ENCODE measurements around the gene LRWD1.

DNA sequence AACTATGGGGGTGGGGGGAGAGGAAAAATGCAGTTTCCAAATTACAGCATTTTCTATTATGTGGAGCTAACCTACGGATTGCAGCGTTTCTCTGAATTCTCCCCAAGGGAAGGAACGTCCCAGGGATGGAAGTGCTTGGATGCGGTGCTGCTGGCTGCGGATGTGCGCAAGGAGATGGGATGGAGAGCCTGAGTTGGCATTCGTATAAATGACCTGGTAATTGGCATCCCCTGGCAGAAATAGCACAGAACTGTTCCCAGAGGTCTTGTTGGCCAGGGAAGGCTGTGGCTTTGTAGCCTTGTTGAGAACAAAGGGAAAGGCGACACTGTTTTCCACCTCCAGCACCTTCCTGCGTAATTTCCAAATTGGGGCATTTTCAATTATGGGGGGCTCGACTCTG lies 28.7 kb upstream of the LRWD1 start:
- no peak for TF ChIP-seq EZH2 (IDR thresholded peaks at IDR 0.05; ENCODE audit: borderline replicate concordance, low read depth, low read length, severe bottlenecking)
- TF ChIP-seq, protein P1, sequence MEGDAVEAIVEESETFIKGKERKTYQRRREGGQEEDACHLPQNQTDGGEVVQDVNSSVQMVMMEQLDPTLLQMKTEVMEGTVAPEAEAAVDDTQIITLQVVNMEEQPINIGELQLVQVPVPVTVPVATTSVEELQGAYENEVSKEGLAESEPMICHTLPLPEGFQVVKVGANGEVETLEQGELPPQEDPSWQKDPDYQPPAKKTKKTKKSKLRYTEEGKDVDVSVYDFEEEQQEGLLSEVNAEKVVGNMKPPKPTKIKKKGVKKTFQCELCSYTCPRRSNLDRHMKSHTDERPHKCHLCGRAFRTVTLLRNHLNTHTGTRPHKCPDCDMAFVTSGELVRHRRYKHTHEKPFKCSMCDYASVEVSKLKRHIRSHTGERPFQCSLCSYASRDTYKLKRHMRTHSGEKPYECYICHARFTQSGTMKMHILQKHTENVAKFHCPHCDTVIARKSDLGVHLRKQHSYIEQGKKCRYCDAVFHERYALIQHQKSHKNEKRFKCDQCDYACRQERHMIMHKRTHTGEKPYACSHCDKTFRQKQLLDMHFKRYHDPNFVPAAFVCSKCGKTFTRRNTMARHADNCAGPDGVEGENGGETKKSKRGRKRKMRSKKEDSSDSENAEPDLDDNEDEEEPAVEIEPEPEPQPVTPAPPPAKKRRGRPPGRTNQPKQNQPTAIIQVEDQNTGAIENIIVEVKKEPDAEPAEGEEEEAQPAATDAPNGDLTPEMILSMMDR (IDR thresholded peaks at IDR 0.05; ENCODE audit: borderline replicate concordance, extremely low read depth, low read length, poor library complexity, severe bottlenecking): no peak
